Hematopoietic multipotent progenitor cell treated with erythropoietin and hydrocortisone succinate and interleukin-3 and kit ligand, for 17 days (in vitro differentiated cells): Measurements from ENCODE around the gene TSPAN4.

Experiments used
- DNase-seq: peaks from one replicate; pipeline ENCODE4 v3.0.0-alpha.2; 2015; ENCODE audit warnings: low spot score

The TSPAN4 gene, protein sequence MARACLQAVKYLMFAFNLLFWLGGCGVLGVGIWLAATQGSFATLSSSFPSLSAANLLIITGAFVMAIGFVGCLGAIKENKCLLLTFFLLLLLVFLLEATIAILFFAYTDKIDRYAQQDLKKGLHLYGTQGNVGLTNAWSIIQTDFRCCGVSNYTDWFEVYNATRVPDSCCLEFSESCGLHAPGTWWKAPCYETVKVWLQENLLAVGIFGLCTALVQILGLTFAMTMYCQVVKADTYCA

DNA sequence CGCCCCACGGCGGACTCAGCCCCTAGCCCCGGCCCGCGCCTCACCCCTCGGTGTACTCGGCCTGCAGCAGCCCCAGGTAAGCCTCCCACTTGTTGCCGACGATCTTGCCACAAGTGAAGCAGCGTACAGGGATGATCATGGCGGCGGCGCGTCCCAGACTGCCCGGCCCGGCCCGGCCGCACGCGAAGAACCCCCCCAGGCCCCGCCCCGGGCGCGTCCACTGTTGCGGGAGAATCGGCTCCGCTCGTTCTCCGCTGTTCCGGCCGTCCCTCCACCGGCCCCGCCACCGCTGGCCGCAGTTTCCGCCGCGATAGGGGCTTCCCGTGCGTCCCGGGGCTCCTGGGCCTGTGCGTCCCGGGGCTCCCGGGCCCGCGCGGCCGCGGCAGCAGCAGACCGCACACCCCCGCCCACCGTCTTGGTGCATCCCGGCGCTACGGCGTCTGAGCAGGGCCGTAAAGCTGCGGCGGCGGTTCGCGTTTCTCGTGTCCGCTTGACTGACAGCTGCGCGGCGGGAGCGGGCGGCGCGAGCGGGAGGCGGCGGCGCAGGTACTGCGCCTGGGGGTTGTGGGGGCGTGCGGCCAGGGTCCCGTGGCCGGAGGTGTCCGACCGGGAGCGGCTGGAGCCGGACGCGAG, at the start of gene TSPAN4, which contains the start of gene POLR2L:
TSS of gene TSPAN4 (plus strand) at position 483 of the 633 bp plus-strand sequence. CDS start 7,453 bp downstream, outside the sequence.
TSS of gene POLR2L (minus strand) at position 160 of the 633 bp plus-strand sequence. CDS start at position 139, 21 bp downstream.
- DNase-seq: peak; percentile 90

DNA sequence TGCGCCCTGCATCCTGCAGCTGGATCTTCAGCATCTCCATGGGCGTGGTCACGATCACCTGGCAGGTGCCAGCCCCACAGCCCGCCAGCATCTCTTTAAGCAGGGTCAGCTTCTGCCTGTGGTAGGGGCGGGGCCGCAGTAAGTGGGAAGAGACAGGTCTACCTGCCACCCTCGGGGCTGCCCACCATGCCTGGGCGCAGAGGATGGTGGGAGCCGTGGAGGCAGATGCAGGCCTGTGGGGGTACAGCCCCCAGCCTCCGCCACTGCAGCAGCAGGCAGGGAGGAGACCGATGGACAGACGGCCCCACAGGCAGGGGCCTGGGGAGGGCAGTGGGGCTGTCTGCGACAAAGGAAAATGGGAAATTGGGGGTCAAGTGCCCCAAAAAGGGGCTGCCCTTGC, 49.8 kb upstream of the TSPAN4 start:
- no peak for DNase-seq

DNA sequence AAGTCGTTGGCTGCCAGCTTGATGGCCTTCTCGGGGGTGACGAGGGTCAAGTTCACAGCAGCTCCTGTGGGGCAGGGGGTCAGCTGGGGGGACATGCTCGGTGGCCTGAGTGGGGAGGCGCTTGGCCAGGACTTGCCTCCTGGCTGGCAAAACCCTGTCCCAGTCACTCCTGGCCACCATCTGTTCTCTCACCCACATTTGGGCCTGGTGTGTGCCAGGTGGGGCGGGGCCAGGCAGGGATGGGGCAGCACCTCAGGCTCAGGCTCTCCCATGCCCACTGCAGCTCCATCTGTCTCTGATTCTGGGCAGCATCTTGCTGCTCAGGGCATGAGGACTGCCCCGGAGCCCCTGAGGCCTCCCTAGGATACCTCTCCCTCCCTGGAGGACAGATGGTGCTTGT, 49.1 kb upstream of the TSPAN4 start:
- no peak for DNase-seq

DNA sequence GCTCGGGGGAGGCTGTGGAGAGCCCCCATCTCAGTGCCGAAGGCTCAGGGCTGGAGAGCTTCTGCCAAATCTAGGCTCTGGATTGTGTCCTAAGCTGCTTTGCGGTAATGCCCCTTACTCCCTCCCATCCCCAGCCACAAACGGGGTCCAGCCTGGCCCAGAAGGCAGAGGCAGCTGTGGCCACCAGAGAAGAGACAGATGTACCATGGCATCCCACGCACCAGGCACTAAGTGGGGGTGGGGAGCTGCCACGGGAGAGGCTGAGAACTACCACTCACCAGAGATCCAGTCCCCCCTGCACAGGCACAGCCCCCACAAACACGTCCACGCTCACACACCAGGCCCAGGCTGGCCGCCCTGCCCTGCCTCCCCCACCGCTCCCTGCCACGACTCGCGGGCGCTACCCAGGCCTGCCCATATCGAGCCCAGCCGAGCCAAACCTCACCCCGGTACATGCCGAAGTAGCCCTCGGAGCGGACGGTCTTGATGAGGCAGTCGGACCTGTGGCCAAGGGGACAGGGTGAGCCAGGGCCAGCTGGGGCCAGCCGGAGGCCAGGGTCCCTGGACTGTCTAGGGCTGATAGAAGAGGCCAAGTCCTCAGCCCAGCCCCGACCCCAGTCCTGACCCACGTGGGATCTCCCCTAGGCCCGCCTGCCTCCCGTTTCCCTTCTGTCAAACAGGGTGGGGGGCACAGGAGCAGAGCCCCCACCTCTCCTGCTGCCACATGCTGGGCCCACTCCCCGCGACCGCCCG, 48.5 kb upstream of the TSPAN4 start:
- no peak for DNase-seq

DNA sequence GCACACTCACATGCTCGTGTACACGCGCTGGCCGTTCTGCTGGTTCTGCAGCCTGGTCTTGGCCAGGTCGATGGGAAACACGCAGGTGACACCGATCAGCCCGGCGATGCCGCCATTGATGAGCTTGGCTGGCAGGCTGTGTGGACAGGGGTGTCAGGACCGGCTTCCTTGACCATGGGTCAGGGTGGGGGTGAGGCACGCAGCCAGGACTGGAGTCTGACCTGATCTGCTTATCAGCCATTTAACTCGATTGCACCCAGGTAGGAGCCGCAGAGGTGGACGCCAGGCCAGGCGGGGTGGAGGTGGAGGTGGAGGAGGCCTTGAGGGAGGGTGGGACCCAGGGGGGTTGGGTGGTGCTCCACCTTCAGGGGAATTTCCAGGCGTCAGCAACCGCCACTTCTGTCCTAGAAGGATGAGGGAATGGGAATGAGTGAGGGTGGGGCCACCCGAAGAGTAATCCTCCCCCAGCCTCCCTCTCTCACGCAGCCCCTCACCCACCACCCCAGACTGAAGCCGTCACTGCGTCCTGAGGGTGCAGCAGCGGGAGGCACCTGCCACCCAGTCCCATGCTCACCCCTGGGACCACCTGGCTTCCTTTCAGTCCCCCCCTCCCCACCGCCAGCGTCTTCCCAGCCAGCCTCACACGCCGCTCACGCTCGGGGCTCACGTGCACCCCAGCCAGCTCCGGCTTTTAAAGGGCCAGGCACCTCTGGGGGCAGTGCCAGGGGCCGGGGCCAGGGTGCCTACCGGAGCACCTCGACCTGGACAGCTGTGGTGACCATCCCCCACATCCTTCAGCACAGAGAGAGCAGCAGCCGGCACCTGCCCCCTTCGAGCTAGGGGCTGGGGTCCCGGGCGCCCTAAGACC, 47.7 kb upstream of the TSPAN4 start:
- no peak for DNase-seq

DNA sequence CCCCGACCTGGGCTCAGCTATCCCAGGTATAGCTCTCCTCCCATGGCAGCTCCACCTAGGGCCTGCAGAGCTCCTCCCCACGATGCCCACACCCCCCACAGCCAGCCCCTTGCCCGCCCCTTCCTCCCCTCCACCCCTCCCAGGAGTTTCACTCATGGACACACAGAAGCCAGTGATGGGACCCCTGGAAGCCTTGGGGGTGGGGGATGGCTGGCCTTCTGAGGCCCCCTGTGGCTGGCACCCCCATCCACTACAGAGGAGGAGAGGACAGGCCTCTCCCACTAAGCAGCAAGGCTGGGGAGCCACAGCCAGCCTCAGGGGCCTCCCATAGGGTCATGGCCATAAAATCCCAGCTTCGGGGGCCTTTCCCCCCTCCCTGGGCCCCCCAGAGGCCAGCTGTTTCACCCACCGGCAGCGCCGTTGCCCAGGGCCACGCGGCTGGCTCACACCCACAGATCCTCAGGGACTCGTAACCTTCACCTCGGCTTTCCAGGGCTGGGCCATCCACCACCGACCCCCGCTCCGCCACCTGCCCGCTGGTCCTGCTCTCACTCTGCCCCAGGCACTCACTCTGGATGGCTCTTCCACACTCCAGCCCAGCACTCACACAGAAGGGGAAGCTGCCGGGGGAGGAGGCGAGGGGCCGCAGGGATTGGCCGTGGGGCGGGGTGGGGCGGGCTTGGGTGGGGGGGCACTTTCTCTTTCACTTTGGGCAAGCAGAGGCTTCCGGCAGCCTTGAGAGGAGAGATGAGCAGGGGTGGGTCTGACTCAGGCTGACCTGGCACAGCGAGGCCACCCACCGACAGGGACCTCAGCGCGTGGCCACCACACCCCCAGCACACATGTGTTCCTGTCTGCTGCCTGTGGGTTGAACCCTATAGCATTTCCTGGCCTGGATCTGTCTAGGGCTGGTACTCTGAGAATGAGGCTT, 46.8 kb upstream of the TSPAN4 start:
- DNase-seq: peak; percentile 48

DNA sequence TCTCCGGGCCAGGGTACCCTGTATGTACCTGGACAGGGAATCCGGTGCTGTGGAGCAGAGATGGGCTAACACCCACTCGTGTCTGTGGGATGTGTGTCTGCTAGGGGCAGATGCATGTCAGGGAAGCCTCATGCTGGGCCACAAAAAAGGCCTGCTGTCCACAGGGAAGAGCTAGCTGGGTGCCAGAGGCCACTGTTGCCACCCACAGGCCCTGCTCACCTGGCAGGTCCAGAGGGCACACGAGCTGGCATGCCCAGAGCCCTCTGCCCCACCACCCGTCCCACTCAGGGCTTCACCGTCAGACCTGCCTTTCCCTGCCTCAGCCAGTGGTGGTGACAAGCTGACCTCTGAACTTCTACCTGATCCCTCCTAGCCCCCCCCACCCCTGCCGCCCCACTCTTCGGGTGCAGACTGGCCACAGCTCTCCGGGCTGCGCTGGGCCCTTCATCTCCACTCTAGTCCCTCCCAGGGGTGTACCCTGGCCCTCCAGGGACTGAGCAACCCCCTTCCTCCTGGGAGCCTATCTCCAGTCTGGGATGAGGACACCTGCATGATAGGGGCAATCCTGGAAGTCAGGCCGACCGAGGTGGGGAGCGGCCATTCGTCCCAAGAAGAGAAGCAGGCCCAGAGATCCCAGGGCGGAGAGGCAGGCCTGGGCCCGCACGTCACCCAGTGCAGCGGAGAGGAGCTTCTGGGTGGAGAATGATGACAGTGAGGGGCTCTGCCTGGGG, 45.9 kb upstream of the TSPAN4 start:
- DNase-seq: no peak

DNA sequence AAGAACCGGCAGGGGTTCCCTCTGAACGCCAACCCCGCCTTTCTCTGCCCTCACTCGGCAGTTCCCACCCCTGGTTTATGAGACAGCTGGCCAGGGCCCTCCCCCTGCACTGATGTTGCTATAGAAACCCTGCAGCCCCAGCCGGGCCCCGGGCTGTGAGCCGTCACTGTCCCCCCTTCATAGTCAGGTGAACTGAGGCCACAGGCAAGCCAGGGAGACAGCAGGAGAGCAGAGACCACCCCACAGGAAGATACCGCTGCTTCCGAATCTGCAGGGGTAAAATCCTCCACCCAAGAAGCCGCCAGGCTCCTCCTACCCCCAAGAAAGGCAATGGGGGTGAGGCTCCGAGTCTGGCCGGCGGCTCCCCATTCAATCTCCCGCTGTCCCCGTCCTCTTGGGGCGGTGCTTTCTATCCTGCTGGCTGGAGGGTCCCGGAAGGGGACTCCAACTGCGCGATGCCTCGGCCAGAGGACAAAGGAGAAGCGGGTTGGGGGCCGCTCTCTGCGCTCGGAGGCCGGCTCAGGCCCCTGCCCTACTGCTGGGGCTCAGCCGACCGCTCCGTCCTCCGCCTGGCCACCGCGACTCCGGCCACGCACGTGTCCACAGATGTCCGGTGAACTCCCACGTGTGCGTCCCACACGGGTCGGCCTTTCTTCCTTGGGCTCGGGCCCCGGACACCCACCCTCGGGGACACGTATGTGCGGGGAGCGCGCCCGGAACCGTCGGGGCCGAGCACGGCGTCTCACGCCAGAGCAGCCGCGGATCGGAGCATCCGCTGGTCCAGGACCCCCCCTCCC, 45.2 kb upstream of the TSPAN4 start:
- DNase-seq: no peak

DNA sequence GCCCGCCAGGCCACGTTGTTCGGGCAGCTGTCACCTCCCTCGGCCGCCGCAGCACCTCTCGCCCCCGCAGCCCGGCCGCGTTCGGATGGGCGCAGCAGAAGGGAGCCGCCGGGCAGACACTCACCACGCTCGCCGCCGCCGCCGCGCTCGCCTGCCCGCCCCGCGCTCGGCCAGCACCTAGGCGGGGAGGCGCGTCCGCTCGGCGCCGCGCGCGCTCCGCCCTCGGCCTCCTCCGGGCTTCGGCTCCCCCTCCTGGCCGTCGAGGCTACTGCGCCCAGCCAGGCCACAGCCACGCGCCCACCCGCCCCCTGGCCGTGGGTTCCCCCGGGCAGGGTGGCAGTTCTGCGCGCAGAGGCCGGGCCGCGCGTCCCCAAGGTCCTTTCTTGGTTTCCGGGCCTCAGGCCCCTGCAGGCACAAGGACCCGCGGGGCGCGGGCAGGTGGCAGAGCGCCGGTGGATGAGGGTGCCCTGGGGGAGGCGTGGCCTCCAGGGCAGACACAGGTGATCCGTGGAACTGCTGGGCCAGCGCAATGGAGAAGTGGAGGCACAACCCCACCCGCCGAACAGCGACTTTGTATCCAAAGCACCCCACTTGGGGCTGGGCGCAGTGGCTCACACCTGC, 44.4 kb upstream of the TSPAN4 start, which contains the start of gene SLC25A22:
TSS of gene SLC25A22 (minus strand) at position 189 of the 621 bp plus-strand sequence. CDS start 3,275 bp downstream, outside the sequence.
- DNase-seq: peak; percentile 80

DNA sequence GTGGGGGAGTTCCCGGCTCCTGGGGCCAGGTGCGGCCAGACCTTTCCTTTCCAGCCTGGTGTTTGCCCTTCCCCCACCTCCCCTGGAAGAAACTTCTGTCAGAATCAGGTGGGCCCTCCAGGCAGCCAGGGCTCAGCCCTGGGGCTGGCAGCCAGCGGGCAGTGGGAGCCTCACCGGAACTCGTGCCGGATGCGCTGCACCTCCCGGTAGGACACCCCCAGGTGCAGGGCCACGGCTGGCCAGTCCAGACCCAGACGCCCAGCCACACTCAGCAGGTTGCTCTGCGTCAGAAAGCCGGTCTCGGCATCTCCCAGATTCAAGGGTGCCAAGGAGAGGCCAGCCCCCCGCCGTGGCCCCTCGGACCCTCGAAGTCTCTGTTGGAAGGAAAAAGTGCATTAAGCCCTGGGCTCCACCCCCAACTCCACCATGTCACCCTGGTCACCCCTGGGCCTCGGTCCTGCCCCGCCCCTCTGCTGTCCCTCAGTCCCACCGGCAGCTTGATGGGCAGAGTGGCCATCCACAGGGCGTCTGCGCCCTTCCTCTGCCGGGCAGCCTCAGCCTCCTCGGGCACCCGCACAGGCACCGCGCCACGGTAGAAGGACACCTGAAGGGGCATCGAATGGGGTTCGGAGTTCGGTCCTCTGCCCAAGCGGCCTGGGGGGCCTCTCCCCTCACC, 42.9 kb upstream of the TSPAN4 start:
- no peak for DNase-seq

DNA sequence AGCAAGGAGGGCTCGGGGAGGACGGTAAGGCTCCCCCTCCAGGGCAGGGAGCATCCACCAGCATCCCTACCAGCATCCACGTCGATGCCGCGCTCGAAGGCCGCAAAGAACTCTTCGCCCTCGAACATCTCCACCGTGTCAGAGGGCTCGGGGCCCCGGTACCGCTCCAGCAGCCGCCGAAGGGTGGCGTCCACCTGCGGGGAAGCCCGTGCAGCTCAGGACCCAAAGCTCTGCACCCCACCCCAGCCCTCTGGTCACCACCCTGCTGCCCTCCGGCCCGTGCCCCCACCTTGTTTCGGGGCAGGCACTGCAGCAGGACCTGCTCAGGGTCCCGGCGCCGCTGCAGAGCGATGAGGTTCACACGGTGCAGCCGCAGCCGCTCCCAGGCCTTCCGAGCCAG, 42.2 kb upstream of the TSPAN4 start:
- no peak for DNase-seq

DNA sequence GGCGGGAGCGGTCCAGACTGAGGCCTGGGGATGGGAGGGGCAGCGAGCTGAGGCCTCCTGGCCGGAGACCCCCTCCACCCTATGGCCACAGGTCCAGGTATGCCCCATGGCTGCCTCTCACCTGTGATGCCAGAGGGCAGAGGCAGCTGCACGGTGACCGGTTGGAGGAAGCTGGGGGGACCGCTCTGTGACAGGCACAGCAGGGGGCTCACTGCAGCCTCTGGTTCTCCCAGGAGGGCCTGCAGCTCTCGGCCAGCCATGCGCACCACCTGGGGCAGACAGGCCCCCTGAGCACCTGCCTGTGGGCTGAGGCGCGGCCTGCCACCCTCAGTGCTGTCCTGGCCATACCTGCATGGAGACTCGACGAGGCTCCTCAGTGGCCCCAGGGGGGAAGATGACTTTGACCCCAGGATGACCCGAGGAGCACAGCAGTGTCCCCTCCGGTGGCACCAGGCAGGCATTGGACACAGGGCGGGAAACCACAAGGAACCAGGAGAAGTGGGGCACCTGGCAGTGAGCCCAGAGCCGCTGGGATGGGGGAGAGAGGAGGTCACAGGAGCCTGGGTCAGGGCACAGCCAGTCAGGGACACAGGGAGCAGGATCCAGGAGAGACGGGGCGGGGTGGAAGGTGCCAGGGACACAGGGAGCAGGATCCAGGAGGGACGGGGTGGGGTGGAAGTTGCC, 41.4 kb upstream of the TSPAN4 start:
- no peak for DNase-seq

DNA sequence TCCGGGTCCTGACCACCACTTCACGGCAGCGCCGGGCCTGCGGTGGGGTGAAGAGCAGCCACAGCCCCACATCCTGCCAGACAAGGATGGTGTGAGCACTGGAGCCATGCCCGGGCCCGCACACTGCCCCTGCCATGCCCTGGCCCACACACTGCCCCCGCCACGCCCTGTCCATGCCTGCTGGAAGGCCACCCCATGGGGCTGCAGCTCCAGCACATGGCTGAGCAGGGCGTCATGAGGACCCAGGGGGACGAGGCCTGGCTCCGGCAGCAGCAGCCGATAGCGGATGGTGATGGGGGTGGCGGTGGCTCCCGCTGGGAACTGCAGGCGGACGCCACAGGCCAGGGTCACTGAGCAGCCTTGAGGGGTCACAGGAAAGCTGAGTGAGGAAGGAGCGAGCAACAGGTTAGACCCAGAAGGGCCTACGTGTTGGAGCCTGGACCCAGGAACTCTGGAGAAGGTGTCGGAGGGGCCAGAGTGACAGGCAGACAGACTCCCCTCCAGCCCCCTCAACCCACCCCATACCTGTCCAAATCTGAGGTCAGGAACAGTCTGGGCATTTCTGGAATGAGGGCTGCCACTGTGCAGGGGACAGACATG, 40.5 kb upstream of the TSPAN4 start:
- DNase-seq: no peak

DNA sequence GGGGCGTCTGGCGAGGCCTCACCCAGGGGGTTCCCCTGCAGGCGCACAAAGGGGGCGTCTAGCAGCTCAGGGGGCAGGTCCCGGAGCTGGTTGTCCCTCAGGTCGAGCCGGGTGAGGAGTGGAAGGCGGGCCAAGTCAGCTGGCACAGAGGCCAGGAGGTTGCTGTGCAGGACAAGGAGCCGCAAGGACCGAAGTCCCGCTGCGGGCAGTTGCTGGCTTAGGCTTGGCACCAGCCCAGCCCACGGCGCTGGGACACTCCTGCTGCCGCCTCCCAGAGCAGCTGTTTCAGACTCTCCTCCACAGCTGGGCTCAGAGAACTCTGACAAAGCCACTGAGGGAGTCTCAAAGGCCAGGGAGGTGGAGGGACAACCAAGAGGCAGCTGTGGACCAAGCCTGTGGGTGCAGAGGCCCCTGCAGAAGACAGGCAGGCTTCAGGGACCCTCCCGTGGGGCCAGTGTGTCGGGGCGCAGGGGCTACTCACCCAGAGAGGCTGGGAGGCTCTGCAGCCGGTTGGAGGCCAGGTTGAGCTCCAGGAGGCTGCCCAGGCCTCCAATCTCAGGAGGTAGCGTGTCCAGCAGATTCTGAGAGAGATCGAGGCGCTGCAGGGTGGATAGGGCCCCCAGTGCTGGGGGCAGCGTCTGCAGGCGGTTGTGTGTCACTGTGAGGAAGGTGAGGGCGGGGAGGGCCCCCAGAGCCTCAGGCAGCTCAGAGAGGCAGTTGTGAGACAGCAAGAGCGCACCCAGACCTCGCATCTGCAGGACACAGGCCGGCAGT, 39.8 kb upstream of the TSPAN4 start:
- no peak for DNase-seq

DNA sequence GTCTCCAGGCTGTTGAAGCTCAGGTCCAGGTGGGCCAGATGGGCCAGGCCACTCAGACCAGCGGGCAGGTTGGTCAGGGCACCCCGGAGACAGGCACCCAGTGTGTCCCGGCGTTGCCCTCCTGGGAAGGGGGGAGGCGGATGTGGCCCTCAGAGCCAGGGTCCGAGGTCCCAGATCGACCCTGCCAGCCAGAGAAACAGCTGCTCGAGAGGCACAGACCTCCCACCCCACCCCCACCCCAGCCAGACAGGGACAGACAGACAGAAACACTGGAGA, 39.2 kb upstream of the TSPAN4 start:
- DNase-seq: no peak

DNA sequence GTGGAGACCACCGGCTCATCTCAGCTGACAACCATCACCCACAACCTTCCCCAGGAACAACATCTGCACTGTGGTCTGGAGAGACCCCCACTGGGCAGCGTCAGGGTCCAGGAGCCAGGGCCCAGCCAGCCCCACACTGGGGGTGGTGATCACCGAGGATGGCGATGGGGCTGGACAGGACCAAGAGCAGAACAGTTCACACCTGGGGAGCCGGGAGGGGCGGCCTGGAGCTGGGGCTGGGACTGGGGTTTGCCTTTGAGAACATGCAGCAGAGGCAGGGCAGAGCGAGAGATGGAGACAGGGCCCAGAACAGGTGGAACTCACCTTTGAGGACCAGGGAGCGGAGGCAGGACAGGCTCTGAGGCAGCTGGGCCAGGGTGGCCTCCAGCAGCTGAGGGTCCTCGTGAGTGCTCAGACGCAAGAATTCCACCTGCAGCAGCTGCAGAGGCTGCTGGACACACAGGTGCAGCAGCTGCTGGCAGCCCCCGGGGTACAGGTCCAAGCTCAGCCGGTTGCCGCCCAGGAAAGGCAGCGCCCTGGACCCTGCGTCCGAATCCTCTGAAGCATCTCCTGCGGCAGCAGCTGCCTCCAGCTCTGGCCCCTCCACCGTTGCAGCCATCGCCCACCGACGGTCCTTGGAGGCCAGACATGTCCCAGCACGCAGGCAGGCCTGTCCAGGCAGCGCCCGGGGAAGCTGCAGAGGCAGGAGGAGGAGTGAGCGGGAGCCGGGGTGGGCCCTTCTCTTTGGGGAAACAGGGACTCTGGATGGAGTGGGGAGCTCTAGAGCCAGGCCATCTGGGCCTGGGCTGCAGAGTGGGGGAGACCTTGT, 38.7 kb upstream of the TSPAN4 start:
- no peak for DNase-seq
